HepG2 (cell line): ENCODE results near the gene LCN2. TPM values are rescaled to one million over a fixed set of nuclear protein-coding genes. Genes with fewer than 3 reads are reported as not detected.

ENCODE experiments used
- ATF7-NPFF ChIP-seq: sonication (generic); formaldehyde crosslinking; IDR thresholded peaks from 2 replicates; pipeline ENCODE4 v1.8.1; 2023; ENCODE audit warnings: mild to moderate bottlenecking, low read depth, missing genetic modification reagents, moderate library complexity
- ATM ChIP-seq: fragments of 450-650 bp; IDR thresholded peaks from 2 replicates; pipeline ENCODE4 v1.7.1; 2017; ENCODE audit warnings: mild to moderate bottlenecking, borderline replicate concordance
- BORCS8-MEF2B ChIP-seq: sonication (generic); formaldehyde crosslinking; IDR thresholded peaks from 2 replicates; pipeline ENCODE4 v1.8.0; 2022; ENCODE audit warnings: mild to moderate bottlenecking, missing genetic modification reagents
- FOXC1 ChIP-seq: sonication (generic); formaldehyde crosslinking; IDR thresholded peaks from 2 replicates; pipeline ENCODE4 v1.8.0; 2022; ENCODE audit warnings: mild to moderate bottlenecking, missing genetic modification reagents, borderline replicate concordance
- NAIF1 ChIP-seq: sonication (generic); formaldehyde crosslinking; IDR thresholded peaks from 2 replicates; pipeline ENCODE4 v1.5.0; 2020; ENCODE audit warnings: mild to moderate bottlenecking, missing genetic modification reagents, borderline replicate concordance
- NR3C1 ChIP-seq: sonication (generic); formaldehyde crosslinking; IDR thresholded peaks from 2 replicates; pipeline ENCODE4 v1.4.0; 2020; ENCODE audit warnings: missing genetic modification reagents
- PLRG1 ChIP-seq: fragments of 450-650 bp; conservative IDR thresholded peaks from 2 replicates; pipeline ENCODE4 v1.6.1; 2016
- RAD21 ChIP-seq: fragments of 450-650 bp; formaldehyde crosslinking; IDR thresholded peaks from 2 replicates; pipeline ENCODE4 v1.5.0; 2020; ENCODE audit warnings: mild to moderate bottlenecking
- RARA ChIP-seq: IDR thresholded peaks from 2 replicates; pipeline ENCODE4 v1.6.1; 2016; ENCODE audit warnings: missing genetic modification reagents, missing compliant biosample characterization
- SRSF9 ChIP-seq: fragments of 200-400 bp; formaldehyde crosslinking; IDR thresholded peaks from 2 replicates; pipeline ENCODE4 v1.6.1; 2018; ENCODE audit warnings: borderline replicate concordance, mild to moderate bottlenecking, low read depth, low read length; ENCODE audit not compliant: insufficient read depth, poor library complexity, severe bottlenecking
- THYN1 ChIP-seq: sonication (generic); formaldehyde crosslinking; IDR thresholded peaks from 2 replicates; pipeline ENCODE4 v1.8.1; 2023; ENCODE audit warnings: low read depth, mild to moderate bottlenecking, moderate library complexity, missing genetic modification reagents, borderline replicate concordance
- ZNF343 ChIP-seq: sonication (generic); formaldehyde crosslinking; IDR thresholded peaks from 2 replicates; pipeline ENCODE4 v1.4.0; 2020; ENCODE audit warnings: mild to moderate bottlenecking, missing genetic modification reagents
- ZNF432 ChIP-seq: sonication (generic); formaldehyde crosslinking; IDR thresholded peaks from 2 replicates; pipeline ENCODE4 v1.5.0; 2020; ENCODE audit warnings: missing genetic modification reagents, mild to moderate bottlenecking, borderline replicate concordance
- ZNF660 ChIP-seq: sonication (generic); formaldehyde crosslinking; IDR thresholded peaks from 2 replicates; pipeline ENCODE4 v1.5.1; 2020; ENCODE audit warnings: mild to moderate bottlenecking, low read depth, missing genetic modification reagents, borderline replicate concordance
- ZSCAN12 ChIP-seq: sonication (generic); formaldehyde crosslinking; IDR thresholded peaks from 2 replicates; pipeline ENCODE4 v1.9.0; 2021; ENCODE audit warnings: mild to moderate bottlenecking, missing genetic modification reagents
- polyA plus RNA-seq, 8 experiments: library from polyadenylated mRNA; depleted of rRNA in 3 of 8; stranded (reverse) in 7 of 8; unstranded in 1 of 8; fragments of >200 nt; fragmentation: Illumina TruSeq in 4 of 8; extraction: Trizol in 4 of 8; gene quantifications; 2 replicates each; pipeline versions ENCODE4 v1.2.1 to v1.2.3, GENCODE V29; 2011 to 2016; ENCODE audit warnings: low read depth in 4 of 8, missing spikeins in 1 of 8, mixed read lengths in 1 of 8; ENCODE audit not compliant: insufficient read depth in 1 of 8
- total RNA-seq, 5 experiments: library from RNA; depleted of rRNA; stranded (reverse); fragments of >200 nt; fragmentation: Illumina TruSeq; extraction: Trizol; gene quantifications; 2 replicates each; pipeline ENCODE4 v1.2.3, GENCODE V29; 2016; ENCODE audit warnings: low read depth in 1 of 5
- TF ChIP-seq, protein P1 (sequence below): sonication (generic); formaldehyde crosslinking; IDR thresholded peaks from 2 replicates; pipeline ENCODE4 v1.4.0; 2020; ENCODE audit warnings: mild to moderate bottlenecking, missing genetic modification reagents
- TF ChIP-seq, protein P2 (sequence below): sonication (generic); formaldehyde crosslinking; IDR thresholded peaks from 2 replicates; pipeline ENCODE4 v1.9.0; 2021; ENCODE audit warnings: missing genetic modification reagents, mild to moderate bottlenecking, borderline replicate concordance
- TF ChIP-seq, protein P3 (sequence below): sonication (generic); formaldehyde crosslinking; IDR thresholded peaks from 2 replicates; pipeline ENCODE4 v1.5.0; 2020; ENCODE audit warnings: missing genetic modification reagents
- TF ChIP-seq, protein P4 (sequence below): sonication (generic); formaldehyde crosslinking; IDR thresholded peaks from 2 replicates; pipeline ENCODE4 v1.5.0; 2020; ENCODE audit warnings: missing genetic modification reagents, mild to moderate bottlenecking, borderline replicate concordance
- TF ChIP-seq, protein P5 (sequence below): sonication (generic); formaldehyde crosslinking; IDR thresholded peaks from 2 replicates; pipeline ENCODE4 v1.5.0; 2020; ENCODE audit warnings: mild to moderate bottlenecking, missing genetic modification reagents, moderate library complexity

Gene LCN2
- total and polyA plus RNA-seq, 2 of the 13 experiments (the other 11 are each of a cell fraction or from before 2014, with no cell fraction given): 0.38 to 1.4 TPM

DNA sequence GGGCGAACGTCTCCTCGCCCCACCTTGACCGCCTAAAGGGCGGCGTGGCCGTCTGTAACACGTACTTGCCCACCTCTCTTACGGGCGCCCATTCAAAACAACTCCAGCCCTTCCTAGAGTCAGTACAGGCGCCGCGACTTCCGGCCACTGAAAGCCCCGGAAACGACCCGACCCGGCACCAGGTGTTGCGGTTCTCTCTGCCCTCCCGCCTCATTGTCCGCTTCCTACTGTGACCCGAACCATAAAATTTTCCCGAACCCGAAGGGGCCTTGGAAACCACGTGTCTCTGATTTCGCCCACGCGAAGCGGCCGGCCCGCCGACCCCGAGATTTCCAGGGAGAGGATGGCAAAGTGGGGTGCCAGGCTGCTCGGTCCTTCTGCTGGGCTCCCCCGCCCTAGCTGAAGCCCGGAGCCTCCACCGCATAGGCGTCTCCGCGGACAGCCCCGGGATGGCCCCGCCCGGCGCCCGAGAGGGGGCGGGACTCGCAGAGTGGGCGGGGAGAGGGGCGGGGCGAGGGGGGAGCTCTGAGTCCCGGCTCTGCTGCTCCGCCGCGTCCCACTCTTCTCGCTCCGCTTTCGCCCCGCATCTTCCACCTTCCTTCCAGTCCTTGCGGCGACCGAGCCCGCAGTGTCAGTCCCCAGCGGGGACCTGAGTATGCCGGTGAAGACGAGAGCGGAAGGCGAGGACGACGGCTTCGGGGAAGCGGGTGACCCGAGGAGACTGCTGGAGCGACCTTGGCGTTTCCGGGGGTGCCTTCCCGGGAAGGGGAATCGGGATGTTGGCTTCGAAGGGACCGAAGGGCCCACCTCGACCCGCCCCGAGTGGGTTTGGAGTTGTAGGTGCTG, 21.0 kb upstream of the LCN2 start (continued):
- TF ChIP-seq, protein P1, sequence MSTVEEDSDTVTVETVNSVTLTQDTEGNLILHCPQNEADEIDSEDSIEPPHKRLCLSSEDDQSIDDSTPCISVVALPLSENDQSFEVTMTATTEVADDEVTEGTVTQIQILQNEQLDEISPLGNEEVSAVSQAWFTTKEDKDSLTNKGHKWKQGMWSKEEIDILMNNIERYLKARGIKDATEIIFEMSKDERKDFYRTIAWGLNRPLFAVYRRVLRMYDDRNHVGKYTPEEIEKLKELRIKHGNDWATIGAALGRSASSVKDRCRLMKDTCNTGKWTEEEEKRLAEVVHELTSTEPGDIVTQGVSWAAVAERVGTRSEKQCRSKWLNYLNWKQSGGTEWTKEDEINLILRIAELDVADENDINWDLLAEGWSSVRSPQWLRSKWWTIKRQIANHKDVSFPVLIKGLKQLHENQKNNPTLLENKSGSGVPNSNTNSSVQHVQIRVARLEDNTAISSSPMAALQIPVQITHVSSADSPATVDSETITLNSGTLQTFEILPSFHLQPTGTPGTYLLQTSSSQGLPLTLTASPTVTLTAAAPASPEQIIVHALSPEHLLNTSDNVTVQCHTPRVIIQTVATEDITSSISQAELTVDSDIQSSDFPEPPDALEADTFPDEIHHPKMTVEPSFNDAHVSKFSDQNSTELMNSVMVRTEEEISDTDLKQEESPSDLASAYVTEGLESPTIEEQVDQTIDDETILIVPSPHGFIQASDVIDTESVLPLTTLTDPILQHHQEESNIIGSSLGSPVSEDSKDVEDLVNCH (CRISPR knock-in tag): no peak
- no peak for TF ChIP-seq ATM
- no peak for TF ChIP-seq NR3C1
- TF ChIP-seq, protein P2, sequence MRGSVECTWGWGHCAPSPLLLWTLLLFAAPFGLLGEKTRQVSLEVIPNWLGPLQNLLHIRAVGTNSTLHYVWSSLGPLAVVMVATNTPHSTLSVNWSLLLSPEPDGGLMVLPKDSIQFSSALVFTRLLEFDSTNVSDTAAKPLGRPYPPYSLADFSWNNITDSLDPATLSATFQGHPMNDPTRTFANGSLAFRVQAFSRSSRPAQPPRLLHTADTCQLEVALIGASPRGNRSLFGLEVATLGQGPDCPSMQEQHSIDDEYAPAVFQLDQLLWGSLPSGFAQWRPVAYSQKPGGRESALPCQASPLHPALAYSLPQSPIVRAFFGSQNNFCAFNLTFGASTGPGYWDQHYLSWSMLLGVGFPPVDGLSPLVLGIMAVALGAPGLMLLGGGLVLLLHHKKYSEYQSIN (CRISPR knock-in tag): no peak
- TF ChIP-seq THYN1 (CRISPR knock-in tag): no peak
- TF ChIP-seq NAIF1: no peak
- no peak for TF ChIP-seq ZNF432 (CRISPR knock-in tag)
- no peak for TF ChIP-seq SRSF9
- no peak for TF ChIP-seq PLRG1
- TF ChIP-seq, protein P3, sequence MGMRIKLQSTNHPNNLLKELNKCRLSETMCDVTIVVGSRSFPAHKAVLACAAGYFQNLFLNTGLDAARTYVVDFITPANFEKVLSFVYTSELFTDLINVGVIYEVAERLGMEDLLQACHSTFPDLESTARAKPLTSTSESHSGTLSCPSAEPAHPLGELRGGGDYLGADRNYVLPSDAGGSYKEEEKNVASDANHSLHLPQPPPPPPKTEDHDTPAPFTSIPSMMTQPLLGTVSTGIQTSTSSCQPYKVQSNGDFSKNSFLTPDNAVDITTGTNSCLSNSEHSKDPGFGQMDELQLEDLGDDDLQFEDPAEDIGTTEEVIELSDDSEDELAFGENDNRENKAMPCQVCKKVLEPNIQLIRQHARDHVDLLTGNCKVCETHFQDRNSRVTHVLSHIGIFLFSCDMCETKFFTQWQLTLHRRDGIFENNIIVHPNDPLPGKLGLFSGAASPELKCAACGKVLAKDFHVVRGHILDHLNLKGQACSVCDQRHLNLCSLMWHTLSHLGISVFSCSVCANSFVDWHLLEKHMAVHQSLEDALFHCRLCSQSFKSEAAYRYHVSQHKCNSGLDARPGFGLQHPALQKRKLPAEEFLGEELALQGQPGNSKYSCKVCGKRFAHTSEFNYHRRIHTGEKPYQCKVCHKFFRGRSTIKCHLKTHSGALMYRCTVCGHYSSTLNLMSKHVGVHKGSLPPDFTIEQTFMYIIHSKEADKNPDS (CRISPR knock-in tag): no peak
- TF ChIP-seq ZSCAN12 (CRISPR knock-in tag): peak; percentile 89; the same call in 1 of the 2 replicates
- TF ChIP-seq, protein P4, sequence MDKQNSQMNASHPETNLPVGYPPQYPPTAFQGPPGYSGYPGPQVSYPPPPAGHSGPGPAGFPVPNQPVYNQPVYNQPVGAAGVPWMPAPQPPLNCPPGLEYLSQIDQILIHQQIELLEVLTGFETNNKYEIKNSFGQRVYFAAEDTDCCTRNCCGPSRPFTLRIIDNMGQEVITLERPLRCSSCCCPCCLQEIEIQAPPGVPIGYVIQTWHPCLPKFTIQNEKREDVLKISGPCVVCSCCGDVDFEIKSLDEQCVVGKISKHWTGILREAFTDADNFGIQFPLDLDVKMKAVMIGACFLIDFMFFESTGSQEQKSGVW (CRISPR knock-in tag): no peak
- no peak; the same call in 1 of the 2 replicates for TF ChIP-seq ZNF343 (CRISPR knock-in tag)
- TF ChIP-seq RARA: 0 out of 2 replicates have a peak, but pooled peaks have one; percentile 1
- TF ChIP-seq ATF7-NPFF: peak; percentile 74
- no peak for TF ChIP-seq BORCS8-MEF2B (CRISPR knock-in tag)
- TF ChIP-seq ZNF660: no peak
- TF ChIP-seq, protein P5, sequence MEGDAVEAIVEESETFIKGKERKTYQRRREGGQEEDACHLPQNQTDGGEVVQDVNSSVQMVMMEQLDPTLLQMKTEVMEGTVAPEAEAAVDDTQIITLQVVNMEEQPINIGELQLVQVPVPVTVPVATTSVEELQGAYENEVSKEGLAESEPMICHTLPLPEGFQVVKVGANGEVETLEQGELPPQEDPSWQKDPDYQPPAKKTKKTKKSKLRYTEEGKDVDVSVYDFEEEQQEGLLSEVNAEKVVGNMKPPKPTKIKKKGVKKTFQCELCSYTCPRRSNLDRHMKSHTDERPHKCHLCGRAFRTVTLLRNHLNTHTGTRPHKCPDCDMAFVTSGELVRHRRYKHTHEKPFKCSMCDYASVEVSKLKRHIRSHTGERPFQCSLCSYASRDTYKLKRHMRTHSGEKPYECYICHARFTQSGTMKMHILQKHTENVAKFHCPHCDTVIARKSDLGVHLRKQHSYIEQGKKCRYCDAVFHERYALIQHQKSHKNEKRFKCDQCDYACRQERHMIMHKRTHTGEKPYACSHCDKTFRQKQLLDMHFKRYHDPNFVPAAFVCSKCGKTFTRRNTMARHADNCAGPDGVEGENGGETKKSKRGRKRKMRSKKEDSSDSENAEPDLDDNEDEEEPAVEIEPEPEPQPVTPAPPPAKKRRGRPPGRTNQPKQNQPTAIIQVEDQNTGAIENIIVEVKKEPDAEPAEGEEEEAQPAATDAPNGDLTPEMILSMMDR (CRISPR knock-in tag): no peak
- no peak; the same call in 1 of the 2 replicates for TF ChIP-seq RAD21
- TF ChIP-seq FOXC1 (CRISPR knock-in tag): no peak
